ENCODE measurements around the gene NDUFS4.
"Not testable (repeated sequence)": the region's sequence is repeated elsewhere in the genome, so short reads cannot be mapped to it uniquely, and the experiment has no call there.

The NDUFS4 gene

DNA sequence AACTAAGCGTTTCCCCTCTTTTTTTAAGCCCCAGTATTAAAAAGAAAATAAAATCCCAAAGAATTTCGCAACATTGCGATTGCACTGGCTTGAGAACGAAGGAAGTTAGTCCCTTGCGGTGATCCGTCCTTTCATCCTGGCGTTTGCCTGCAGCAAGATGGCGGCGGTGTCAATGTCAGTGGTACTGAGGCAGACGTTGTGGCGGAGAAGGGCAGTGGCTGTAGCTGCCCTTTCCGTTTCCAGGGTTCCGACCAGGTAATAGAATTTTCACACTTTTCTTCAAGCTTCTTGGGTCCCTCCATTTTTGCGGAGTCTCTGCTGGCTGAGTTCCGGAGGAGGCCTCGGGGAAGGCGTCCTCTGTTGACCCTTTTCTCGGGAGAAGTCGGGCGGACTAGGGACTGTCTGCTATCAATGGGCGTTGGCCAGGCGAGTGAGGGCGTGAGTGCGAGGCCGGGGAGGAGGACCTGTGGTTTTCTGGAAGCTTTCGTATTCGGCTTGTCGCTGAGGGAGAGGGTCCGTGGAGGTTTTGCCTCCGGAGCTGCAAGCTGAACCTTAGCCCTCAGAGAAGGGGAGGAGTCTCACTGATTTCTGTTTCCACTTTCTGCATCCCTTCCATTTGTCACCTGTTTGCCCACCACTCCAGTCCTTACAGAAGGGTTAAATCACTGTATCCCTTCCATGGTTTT, at the start of gene NDUFS4:
Gene NDUFS4, plus strand, starts transcription at position 134 of the 686 bp plus-strand sequence. Its CDS starts 24 bp downstream, at position 158.
- DNase-seq, result peak; percentile 30 to 70

DNA sequence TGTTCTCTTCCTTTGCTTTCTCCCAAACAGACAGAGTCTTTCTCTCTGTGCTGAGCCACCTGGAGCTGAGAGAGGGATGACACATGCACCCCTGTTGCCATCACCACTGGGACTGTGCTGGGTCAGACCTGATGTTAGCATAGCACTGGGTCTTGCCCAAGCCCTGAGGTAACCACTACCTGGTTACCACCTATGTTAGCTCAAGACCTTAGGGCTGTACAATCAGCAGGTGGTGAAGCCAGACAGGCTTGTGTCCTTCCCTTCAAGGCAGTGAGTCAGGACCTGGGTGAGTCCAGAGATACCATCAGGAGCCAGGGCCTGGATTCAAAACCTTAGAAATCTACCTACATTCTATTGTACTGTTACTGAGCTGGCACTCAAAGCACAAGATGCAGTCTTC, 47.9 kb upstream of the NDUFS4 start:
- DNase-seq, result no peak

DNA sequence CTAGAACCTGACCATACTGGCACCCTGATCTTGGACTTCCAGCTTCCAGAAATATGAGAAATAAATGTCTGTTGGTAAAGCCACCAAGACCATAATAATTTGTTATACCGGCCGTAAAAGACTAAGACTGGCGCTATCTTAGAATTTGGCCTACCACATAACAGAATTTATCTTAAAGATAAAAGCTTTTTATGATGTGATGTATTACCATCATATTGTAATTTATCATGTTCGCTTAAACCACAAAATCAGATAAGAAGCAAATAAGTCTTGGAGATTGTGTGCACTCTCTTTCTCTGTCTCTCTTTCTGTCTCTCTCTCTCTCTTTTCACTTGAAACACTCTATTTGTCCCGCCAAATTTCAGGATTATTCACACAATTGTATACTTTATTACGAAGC, 44.5 kb upstream of the NDUFS4 start:
- no peak for DNase-seq

GRCh38 chr5:53520813-53521212, 39.6 kb upstream of the NDUFS4 start:
- DNase-seq, result no peak

DNA sequence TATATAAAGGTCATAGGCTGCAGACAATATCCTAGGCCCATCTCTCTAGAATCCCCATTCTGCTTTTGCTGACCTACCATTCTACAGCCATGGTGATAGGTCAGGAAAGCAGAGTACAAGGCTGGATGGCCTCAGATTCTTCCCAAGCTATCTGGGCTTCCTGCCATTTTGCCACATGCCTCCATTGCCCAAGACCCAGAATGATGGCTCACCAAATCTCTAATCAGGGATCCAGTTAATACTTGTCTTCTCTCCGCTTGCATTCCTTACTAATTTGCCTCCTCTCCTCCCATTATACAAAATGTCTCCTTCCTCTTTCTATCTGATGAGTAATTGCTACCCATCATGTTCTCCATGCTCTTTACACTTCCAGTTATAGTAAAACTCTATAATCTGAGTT, 22.7 kb upstream of the NDUFS4 start:
- DNase-seq, result no peak

DNA sequence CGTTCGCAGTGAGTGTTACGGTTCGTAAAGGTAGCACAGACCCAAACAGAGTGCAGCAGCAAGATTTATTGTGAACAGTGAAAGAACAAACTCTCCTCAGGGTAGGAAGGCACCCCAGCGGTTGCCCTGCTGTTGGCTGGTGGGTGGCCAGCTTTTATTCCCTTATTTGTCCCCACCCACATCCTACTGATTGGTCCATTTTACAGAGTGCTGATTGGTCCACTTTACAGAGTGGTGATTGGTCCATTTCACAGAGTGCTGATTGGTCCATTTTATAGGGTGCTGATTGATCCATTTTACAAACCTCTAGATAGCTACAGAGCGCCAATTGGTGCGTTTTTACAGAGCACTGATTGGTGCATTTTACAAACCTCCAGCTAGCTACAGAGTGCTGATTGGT, 19.7 kb upstream of the NDUFS4 start:
- DNase-seq, result not testable (repeated sequence)

DNA sequence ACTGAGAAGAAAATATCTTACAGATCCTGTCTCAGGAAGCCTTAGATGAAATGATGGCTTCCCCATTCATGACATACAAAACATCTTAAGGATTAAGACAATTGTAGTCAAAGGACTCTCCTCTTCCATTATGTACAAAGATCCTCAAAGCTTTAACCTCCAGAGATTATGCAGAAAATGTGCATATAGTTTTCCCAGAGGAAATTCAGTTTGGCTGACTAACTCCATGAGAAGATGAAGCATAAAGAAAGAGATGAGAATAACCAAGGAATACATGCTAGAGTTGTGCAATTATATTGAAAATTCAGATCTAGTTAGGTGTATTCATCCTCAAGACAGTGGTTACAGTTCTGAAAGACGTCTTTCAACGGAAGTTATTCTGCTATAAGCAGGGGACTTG, 18.6 kb upstream of the NDUFS4 start:
- DNase-seq, result no peak

DNA sequence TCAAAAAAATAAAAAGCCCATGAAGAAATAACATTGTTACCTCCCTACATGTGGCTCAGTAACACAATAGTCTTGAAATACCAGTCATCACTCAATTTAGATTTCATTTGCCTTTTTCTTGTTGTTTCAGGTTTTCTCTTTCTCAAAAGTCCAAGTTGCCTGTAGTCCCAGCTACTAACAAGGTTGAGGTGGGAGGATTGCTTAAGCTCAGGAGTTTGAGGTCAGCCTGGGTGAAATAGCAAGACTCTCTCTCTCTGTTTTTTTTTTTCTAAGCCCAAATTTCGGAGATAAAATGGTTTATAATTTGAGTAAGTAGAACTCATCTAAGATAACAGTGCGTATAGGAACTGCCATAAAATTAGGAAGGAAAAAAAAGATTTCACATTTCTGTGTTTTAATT, 17.5 kb upstream of the NDUFS4 start:
- no peak for DNase-seq

- DNase-seq, result no peak
These were observed 17.0 kb upstream of the NDUFS4 start for GRCh38 chr5:53543401-53543800.

DNA sequence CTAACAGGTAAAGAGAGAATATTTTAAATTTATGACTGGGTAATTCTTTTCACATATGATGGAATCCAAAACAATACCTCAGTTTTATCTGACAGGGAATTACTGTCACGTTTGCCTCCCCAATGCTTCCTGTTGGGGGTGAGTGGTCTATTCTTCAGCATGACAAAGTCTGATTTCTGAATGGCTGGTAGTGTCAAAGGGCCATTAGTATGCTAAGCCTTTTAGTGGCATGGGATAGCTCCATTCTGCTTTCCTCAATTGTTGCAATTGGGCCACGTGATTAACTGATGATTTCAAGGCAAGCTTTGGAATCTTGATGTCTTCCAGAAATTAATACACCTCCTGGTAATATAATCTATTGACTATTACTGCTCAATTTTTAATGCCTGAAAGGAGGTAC, 14.7 kb upstream of the NDUFS4 start:
- no peak for DNase-seq

DNA sequence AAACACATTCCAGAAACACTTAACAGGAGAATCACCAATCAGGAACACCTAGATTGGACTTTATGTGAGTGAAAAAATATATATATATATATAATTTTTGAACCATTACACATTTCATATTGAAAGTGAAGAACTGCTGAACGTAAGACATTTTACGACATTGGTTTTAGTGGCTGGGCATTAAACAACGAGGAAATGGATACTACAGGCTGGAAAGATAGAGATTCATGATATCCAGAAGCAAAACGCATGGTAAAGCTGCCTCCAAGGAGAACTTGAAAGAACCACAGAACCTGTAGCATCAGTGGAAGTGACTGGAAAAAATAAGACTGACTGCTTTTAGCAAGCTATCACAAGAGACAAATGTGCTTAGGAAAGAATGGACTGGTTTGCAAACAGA, 13.2 kb upstream of the NDUFS4 start:
- DNase-seq, result no peak

- not testable (repeated sequence) for DNase-seq
These were observed 11.9 kb upstream of the NDUFS4 start for GRCh38 chr5:53548501-53548900.

DNA sequence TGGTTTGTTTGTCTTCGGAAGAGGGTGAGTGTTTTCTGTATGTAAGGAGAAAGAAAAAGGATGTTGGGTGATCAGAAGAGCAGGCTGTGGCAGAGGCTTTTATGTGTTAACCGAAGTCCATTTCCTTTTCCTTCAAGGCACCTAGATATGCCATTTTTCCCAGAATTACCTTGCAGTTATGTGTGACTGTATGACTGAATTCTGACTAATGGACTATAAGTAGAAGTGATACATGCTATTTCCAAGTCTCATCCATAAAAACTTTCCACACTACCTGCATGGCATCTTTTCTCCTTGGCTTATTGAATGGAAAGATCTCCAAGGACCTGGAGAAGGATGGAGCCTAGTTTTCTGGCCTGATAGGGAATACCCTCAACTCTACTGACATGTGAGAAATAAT, 10.6 kb upstream of the NDUFS4 start:
- no peak for DNase-seq

- DNase-seq, result no peak
These were observed 7.9 kb upstream of the NDUFS4 start for GRCh38 chr5:53552561-53552960.

- no peak for DNase-seq
These were observed 6.0 kb upstream of the NDUFS4 start for GRCh38 chr5:53554444-53554843.

- no peak for DNase-seq
These were observed 5.3 kb upstream of the NDUFS4 start for GRCh38 chr5:53555160-53555559.

DNA sequence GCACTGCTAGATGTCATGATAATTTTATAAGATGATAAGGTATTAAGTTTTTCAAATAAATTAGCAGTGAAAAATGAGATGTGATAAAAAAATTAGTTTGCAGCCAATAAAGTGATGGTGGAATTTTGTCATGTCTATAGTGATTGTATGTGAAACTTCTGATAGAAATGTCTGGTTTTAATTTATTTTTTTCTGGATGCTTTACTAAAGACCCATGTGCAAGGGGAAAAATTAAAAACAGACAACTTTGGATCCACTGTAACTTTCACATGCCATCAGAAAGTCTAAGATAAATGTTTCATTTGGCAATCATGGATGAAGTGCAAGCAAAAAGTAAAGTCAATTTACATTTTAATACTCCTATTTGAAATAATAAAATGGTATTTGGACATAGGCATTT, 4.4 kb upstream of the NDUFS4 start:
- DNase-seq, result no peak

- DNase-seq, result no peak
These were observed 3.1 kb upstream of the NDUFS4 start for GRCh38 chr5:53557386-53557785.

DNA sequence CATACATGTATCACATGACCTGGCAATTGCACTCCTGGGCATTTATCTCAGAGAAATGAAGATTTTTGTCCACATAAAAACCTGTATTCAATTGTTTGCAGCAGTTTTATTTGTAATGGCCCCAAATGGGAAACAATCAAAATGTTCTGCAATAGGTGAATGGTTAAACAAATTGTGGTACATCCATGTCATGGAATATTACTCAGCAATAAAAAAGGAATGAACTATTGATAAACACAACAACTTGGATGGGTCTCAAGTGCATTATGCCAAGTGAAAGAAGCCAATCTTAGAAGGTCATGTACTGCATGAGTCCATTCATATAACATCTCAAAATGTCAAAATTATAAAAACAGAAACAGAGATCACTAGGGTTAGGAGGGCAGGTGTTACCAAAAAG, 1.5 kb upstream of the NDUFS4 start:
- no peak for DNase-seq

DNA sequence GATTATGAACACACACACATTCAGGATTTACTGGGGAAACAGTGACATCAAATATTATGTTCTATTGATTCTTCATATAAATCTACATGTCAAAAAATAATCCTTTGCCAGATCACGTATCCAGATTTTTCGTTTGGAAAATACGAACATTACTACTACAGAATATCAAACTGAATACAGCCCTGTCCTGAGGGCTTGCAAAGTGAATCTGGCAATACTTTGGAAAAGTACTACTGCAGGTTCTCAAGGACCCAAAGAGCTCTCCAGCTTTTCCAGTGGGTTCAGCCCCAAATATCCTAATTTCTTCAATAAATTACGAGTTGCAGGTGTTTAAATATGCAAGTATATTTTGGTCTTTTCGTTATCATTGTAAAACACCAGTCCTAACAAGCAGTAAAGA, 411 bp upstream of the NDUFS4 start:
- DNase-seq, result no peak

DNA sequence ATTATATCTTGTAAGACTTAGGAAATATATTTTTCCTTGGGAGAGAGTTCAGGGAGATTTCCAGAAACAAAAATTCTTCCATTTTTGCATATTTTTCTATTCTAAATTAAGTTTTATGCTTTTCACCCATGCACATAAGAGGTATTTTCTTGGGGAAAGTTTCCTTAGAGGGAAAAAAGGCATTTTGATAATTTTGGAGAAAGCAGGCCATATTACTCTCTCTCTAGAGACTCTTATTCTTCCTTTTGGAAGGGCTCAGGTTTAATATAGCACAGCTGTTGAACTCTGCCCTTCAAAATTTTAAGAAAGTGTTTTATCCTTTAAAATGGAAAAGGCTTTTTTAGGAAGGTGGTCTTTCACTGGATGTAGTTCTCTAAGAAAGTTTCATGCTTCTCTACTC, 8.0 kb downstream of the NDUFS4 start:
- no peak for DNase-seq

GRCh38 chr5:53568871-53569270, 8.4 kb downstream of the NDUFS4 start:
- DNase-seq, result no peak

GRCh38 chr5:53569453-53569852, 9.0 kb downstream of the NDUFS4 start:
- no peak for DNase-seq

DNA sequence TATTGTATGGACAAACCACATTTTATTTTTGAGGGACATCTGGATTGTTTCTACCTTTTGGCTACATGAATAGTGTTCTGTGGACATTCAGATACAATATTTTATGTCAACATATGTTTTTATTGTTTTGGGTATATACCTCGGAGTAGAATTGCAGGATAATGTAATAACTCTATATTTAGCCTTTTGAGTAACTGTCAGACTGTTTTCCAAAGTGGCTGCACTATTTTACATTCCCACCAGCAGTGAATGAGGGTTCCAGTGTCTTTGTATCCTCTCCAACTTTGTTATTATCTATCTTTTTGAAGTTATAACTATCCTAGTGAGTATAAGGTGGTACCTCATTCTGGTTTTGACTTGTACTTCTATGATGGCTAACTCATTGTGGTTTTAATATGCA, 11.0 kb downstream of the NDUFS4 start:
- no peak for DNase-seq

DNA sequence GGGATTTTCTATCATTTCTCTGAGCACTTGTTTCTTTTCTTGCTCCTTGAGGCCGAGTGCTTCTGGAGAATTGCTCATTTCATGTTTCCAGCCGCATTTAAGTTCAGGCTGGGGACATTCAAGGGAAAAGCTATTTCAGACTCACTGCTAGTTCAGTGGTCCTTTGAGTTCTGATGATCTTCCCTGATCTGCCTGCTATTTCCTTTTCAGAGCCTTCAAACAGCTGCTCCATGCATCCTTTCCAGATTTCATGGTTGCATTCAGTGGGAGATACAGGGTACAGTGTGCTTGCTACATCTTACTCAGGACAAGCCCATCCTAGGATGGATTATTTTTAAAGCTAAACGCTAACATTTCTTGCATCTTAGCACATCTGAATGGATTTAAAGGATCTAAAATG, 14.7 kb downstream of the NDUFS4 start:
- no peak for DNase-seq

GRCh38 chr5:53575831-53576230, 15.4 kb downstream of the NDUFS4 start:
- DNase-seq, result no peak

Data from NCI-H187 (cell line).